ENCODE measurements around the gene LINGO3.

DNA sequence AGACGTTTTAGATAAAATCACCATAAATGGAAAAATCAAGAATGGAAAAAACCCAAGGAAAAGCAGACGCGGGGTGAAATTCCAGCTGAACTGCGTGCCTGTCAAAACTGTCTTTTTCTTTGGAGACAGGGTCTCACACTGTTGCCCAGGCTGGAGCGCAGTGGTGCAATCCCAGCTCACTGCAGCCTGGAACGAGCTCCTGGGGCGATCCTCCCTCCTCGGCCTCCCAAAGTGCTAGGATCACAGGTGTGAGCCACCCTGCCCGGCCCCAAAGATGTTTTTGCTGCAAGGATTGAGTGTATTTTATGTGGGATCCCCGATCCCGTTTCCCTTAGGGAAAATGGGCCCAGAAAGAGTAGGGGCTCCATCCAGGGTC is 25.1 kb downstream of the LINGO3 start:
- TF ChIP-seq SUZ12 (IDR thresholded peaks at IDR 0.05; ENCODE audit: extremely low read depth, insufficient read depth, insufficient read length) (no peak), ZNF274 (IDR thresholded peaks at IDR 0.05; ENCODE audit: low read depth, low read length) (no peak), YY1 (IDR thresholded peaks at IDR 0.05; ENCODE audit: insufficient read depth, insufficient read length) (no peak)

Measured in NT2/D1 (cell line).